Left lung (tissue), 10 donors: Measurements from ENCODE around the gene POT1. TPM values are rescaled to one million over a fixed set of nuclear protein-coding genes. Genes with fewer than 3 reads are reported as not detected.

Experiments used
- ATAC-seq: fragments of 200-7000 bp; cut with Tn5 transposase; one replicate; pipeline ENCODE4 v1.9.1; 2020; ENCODE audit warnings: moderate library complexity
- DNase-seq, 4 donors: peaks; one replicate each; pipeline ENCODE4 v3.0.0-alpha.2; 2013 to 2020
- H3K27ac ChIP-seq, 2 donors: fragments of 200-600 bp; sonication (generic) in 1 of 2; one replicate each; pipeline versions ENCODE4 v1.5.0 to v1.8.0; 2020 to 2021
- H3K27me3 ChIP-seq, 2 donors: fragments of 200-600 bp; sonication (generic) in 1 of 2; one replicate each; pipeline versions ENCODE4 v1.5.0 to v1.8.0; 2020 to 2021
- H3K36me3 ChIP-seq, 2 donors: fragments of 200-600 bp; sonication (generic) in 1 of 2; one replicate each; pipeline versions ENCODE4 v1.5.0 to v1.8.0; 2020 to 2021
- H3K4me1 ChIP-seq, 2 donors: fragments of 200-600 bp; one replicate each; pipeline ENCODE4 v1.8.0; 2021
- H3K4me3 ChIP-seq, 2 donors: fragments of 200-600 bp; sonication (generic) in 1 of 2; one replicate each; pipeline versions ENCODE4 v1.5.0 to v1.8.0; 2020 to 2021; ENCODE audit warnings: mild to moderate bottlenecking in 1 of 2
- H3K9me3 ChIP-seq, 2 donors: fragments of 200-600 bp; sonication (generic) in 1 of 2; one replicate each; pipeline versions ENCODE4 v1.5.0 to v1.8.0; 2020 to 2021
- intact Hi-C, 2 donors: fragments of 100-400 bp; cut with DNase I; formaldehyde crosslinking; loops; one replicate each; pipeline versions ENCODE4 v1.11.2 to v1.14.2; 2022
- polyA plus RNA-seq, 6 donors: library from polyadenylated mRNA; unstranded; fragments of 120-200 nt; gene quantifications; one replicate each; pipeline ENCODE4 v1.2.1, GENCODE V29; 2013; ENCODE audit not compliant: insufficient read length in 6 of 6
- total RNA-seq, 2 donors: library from RNA; stranded (reverse); fragmentation: NEBNext Ultra II Directional; extraction: Animal tissue kit (Norgen Biotek cat#: 25700); gene quantifications; one replicate each; pipeline ENCODE4 v1.2.1, GENCODE V29; 2021
- TF ChIP-seq, protein P1 (sequence below), 2 donors: fragments of 200-600 bp; sonication (generic) in 1 of 2; IDR thresholded peaks; one replicate each; pipeline versions ENCODE4 v1.5.0 to v1.8.0; 2021; ENCODE audit warnings: antibody characterized with exemption in 2 of 2
- donor health status: DM: no; HTN: yes; CAD: no.
- donor health status: DM: no; HTN: no; CAD: no.

POT1 gene
- total and polyA plus RNA-seq, 8 donors = 16.2 to 55.4 (median 39.6) TPM

DNA sequence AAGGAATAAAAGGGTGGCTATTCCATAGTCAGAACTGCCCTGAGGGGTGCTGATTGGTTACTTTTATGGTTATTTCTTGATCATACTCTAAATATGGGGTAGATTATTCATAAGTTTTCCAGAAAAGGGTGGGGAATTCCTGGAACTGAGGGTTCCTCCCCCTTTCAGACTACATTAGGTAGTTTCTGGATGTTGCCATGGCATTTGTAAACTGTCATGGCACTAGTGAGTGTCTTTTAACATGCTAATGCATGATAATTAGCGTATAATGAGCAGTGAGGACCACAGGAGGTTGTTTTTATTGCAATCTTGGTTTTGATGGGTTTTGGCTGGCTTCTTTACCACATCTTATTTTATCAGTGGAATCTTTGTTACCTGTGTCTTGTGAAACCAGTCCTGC, 26.5 kb upstream of the POT1 start:
- no peak for ATAC-seq
- TF ChIP-seq, protein P1, sequence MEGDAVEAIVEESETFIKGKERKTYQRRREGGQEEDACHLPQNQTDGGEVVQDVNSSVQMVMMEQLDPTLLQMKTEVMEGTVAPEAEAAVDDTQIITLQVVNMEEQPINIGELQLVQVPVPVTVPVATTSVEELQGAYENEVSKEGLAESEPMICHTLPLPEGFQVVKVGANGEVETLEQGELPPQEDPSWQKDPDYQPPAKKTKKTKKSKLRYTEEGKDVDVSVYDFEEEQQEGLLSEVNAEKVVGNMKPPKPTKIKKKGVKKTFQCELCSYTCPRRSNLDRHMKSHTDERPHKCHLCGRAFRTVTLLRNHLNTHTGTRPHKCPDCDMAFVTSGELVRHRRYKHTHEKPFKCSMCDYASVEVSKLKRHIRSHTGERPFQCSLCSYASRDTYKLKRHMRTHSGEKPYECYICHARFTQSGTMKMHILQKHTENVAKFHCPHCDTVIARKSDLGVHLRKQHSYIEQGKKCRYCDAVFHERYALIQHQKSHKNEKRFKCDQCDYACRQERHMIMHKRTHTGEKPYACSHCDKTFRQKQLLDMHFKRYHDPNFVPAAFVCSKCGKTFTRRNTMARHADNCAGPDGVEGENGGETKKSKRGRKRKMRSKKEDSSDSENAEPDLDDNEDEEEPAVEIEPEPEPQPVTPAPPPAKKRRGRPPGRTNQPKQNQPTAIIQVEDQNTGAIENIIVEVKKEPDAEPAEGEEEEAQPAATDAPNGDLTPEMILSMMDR (IDR thresholded peaks at IDR 0.05) = no peak

DNA sequence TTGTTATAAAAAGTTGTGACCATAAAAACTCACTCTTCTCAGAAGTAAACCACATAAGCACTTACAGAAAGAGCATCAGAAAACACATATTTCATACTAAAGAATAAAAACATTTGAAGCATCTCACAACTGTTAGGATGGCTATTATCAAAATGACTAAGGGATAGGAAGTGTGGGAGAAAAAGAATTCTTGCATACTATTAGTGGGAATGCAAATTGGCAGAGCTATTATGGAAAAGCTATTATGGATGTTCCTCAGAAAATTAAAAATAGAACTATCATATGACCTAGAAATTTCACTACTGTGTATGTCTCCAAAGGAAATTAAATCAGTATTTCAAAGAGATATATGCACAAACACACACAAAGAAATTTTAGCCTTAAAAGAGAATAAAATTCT, 25.2 kb upstream of the POT1 start:
- H3K27ac ChIP-seq = no peak overlapping the region

More for the DNA sequence above, 26.5 kb upstream of the POT1 start:
- Histone ChIP-seq H3K27me3 (no peaks in the 10 kb centered on the region), H3K4me1 (no peaks in the 10 kb centered on the region), H3K27ac (no peak overlapping the region), H3K36me3 (no peaks in the 10 kb centered on the region), H3K9me3 (peaks cover 0 to 17% of the 10 kb centered on the region in 2 donors), H3K4me3 (no peak overlapping the region)
- intact Hi-C loops = no loop called here
- no peak for DNase-seq

DNA sequence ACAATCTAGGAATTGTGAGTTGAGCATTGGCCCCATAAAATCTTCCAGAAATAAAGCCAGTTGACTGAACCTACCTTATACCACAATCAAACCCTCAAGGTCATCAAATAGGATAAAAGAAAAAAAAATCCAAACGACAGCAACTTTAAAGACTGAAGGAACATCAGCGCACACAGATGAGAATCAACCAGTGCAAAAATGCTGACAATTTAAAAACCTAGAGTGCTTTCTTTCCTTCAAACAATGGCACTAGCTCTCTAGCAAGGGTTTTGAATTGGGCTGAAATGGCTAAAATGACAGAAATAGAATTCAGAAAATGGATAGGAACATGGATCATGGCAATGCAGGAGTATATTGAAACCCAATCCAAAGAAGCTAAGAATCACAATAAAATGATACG, 16.1 kb upstream of the POT1 start:
- no peaks in the 10 kb centered on the region for H3K27me3 ChIP-seq
- intact Hi-C loops = no loop called here
- no peak overlapping the region for H3K27ac ChIP-seq
- no peaks in the 10 kb centered on the region for H3K4me1 ChIP-seq
- H3K9me3 ChIP-seq = peaks cover 0 to 2% of the 10 kb centered on the region in 2 donors
- ATAC-seq (no peak), DNase-seq (no peak)
- TF ChIP-seq, protein P1 (IDR thresholded peaks at IDR 0.05) = no peak
- H3K4me3 ChIP-seq = no peak overlapping the region
- no peaks in the 10 kb centered on the region for H3K36me3 ChIP-seq

More for the DNA sequence above, 25.2 kb upstream of the POT1 start:
- Histone ChIP-seq H3K9me3 (peaks cover 0 to 17% of the 10 kb centered on the region in 2 donors), H3K36me3 (no peaks in the 10 kb centered on the region), H3K4me3 (no peak overlapping the region), H3K27me3 (no peaks in the 10 kb centered on the region), H3K4me1 (no peaks in the 10 kb centered on the region)
- DNase-seq (no peak), ATAC-seq (no peak)
- TF ChIP-seq, protein P1 (IDR thresholded peaks at IDR 0.05) = no peak
- intact Hi-C loops = no loop called here

- TF ChIP-seq, protein P1 (IDR thresholded peaks at IDR 0.05) = no peak
- DNase-seq (no peak), ATAC-seq (no peak)
- Histone ChIP-seq H3K27ac (no peak overlapping the region), H3K4me3 (no peak overlapping the region), H3K27me3 (no peaks in the 10 kb centered on the region), H3K9me3 (peaks cover 0 to 2% of the 10 kb centered on the region in 2 donors), H3K36me3 (no peaks in the 10 kb centered on the region), H3K4me1 (no peaks in the 10 kb centered on the region)
- intact Hi-C loops = no loop called here
Observed at GRCh38 chr7:124943472-124943871, 13.8 kb upstream of the POT1 start.

- intact Hi-C loops = no loop called here
- no peak overlapping the region for H3K4me3 ChIP-seq
- TF ChIP-seq, protein P1 (IDR thresholded peaks at IDR 0.05) = no peak
- DNase-seq (no peak), ATAC-seq (no peak)
- peaks cover 0 to 2% of the 10 kb centered on the region in 2 donors for H3K9me3 ChIP-seq
- H3K27me3 ChIP-seq = no peaks in the 10 kb centered on the region
- no peaks in the 10 kb centered on the region for H3K4me1 ChIP-seq
- no peaks in the 10 kb centered on the region for H3K36me3 ChIP-seq
- H3K27ac ChIP-seq = no peak overlapping the region
Observed at GRCh38 chr7:124942399-124942798, 12.8 kb upstream of the POT1 start.
